HK-2 (cell line): Measurements from ENCODE around the gene HEBP1.

ENCODE experiments used
- DNase-seq: peaks from one replicate; pipeline ENCODE4 v3.0.0-alpha.2; 2018; ENCODE audit not compliant: unreplicated experiment

HEBP1 gene

GRCh38 chr12:12990700-12991468, 9.2 kb downstream of the HEBP1 start:
- no peak for DNase-seq

DNA sequence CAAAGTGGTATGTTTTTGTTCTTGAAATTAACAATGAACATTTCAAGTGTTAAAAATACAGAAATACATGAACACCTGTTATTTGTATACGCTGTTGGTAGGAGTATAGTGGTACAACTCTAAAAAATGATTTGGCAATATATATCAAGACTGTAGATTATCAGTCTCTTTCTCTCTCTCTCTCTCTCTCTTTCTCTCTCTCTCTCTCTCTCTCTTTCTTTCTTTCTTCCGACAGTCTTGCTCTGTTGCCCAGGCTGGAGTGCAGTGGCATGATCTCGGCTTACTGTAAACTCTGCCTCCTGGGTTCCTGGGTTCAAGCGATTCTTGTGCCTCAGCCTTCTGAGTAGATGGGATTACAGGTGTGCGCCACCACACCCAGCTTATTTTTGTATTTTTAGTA, 12.6 kb downstream of the HEBP1 start:
- no peak for DNase-seq

- no peak for DNase-seq
Observed at GRCh38 chr12:12986775-12987331, 13.2 kb downstream of the HEBP1 start.

DNA sequence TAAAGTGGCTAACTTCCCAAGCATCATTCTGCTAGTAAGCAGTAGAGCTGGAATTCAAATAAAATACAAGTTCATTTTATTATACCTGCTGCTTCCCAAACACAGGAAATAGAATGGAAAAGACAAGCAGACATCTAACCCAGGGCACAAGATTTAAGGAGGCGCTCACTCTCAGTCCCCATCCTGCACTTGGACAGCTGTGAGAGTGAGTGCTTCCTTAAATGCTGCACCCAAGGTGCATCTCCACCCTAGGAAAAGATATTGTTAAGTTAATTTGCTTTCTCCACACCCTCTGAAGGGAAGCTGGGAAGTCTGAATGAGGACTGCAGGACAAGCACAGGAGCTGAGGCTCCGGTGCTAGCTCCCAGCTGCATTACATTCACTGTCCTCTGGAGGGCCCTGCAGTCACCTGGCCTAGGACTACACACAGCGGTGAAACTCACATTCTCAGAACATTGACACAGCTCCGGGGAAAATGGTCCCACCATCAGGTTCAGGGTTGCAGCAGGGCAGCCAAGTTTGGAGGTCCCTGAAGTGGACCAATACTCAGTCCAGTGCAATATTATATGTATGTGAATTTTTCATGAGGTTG, 14.2 kb downstream of the HEBP1 start:
- DNase-seq, result peak; percentile 23

DNA sequence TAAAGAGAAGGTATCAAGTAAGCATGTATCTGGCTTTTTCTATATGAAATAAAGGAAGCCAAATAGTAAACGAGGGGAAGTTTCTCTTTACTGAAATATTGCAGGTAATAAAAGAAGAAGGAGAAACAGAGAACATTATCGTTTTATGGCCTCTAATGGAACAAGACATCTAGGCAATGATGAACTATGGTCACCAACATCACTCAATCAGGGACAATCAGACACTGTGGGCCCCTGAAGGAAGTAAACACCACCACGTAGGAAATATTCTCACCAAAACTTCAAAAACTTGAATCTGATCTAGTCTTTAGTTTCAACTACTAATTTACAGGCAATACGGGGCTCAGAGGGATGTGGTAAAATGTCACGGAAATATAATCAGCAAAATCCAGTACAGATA, 15.9 kb downstream of the HEBP1 start:
- DNase-seq, result no peak

DNA sequence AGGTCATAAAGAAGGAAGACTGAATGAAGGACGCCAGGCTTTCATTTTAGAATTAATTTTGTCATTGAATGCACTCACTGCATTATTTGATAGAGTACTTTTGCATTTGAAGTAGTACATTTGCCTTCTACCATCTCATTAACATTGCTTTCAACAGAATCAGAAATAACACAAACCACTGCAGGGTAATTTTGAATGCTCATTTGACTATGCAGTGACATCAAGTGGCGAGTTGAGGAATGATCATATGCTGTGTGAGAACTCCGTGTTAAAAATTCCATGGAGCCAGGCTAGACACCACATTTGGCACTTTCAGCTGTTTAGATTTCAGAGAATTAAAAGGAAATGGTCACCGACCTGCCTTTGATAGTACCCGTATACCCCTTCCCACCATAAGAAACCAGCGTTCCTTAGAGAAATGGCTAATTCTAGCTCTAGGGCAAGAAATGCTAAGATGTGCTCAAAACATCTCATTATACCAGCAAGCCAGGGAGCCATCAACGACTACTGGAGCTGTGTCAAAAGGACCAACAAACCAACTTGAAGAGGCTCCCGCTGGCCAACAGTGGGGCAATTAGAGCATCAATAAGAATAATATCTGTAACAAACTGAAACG, 16.5 kb downstream of the HEBP1 start:
- peak; percentile 16 for DNase-seq

GRCh38 chr12:12982331-12982730, 17.7 kb downstream of the HEBP1 start:
- DNase-seq, result no peak

DNA sequence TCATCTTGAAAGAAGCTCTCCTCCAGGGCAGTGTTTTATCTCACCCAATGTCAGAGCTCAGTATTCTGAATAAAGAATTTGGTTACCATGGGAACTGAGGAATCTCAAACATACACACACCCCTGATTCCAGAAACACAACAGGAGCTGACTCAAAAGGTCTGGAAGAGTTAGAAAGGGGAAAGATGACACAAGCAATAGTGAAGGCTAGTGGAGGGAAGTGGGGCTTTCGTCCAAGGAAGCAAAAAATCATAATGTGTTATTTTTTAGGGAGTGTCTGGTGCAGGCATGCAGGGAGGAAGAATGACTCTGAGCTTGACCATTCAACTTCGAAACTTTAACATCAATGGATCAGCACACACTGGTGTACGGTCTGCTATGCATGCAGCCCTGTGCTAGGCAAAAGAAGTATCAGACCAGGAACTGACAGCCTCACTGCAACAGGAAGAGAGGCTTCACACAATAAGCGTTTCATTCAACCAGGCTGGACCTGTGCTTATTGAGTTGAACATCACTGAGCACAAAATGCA, 20.3 kb downstream of the HEBP1 start:
- no peak for DNase-seq

DNA sequence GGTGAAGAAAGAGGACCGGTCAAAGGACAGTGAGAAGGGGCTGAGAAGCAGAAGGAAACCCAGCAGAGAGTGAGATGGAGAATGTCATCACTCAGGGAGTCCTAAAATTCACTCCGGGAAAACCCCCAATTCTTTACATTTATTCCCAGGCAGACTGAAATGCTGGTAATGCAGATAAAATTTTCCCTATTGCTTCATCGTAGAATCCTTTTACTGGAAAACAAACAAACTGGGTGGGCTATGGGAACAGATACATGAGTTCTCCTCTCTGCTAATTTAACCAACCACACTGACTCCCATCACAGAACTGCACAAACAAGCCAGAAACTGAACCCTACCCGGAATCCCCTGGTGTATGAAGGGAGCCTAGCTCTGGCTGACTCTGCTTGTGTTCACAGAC, 20.9 kb downstream of the HEBP1 start:
- DNase-seq, result no peak

- DNase-seq, result no peak
Observed at GRCh38 chr12:12977231-12977630, 22.8 kb downstream of the HEBP1 start.

- no peak for DNase-seq
Observed at GRCh38 chr12:12976366-12976765, 23.7 kb downstream of the HEBP1 start.

GRCh38 chr12:12975322-12976077, 24.6 kb downstream of the HEBP1 start:
- peak; percentile 20 for DNase-seq

DNA sequence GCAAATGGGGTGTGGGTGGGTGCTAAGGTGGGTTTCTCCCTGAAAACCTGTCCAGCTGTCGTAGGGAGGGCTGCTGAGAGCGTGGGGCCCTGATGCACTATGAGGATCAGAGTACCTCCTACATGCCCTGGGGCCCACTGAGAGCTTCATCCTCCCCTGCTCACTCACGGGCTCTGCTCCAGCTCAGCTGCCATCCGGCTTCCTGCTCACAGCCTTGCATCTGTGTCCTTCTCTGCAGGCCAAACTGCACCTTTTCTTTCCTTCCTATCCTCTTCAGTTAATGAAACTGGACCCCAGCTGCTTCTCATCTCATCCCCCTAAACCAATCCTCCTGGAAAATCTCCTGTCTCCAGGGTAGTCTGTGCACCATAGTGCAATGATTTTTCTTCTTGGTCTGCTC, 25.9 kb downstream of the HEBP1 start:
- no peak for DNase-seq

DNA sequence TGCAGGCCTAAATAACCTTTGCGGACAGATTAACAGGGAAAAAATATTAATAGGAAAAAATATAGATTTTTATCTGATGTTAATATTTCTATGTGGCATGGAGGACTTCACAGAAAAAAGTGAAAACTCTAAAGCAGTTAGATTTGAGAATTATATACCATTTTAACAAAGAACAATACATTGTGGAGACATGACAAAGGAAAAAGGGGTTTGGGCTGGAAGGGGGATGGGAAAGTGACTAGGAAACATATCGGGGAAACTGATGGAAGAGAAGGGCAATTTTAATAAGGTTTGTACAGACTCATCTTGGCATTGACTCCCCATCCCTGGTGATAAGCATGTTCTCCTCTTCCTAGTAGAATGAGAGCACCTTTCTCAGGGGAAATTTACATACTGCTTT, 27.0 kb downstream of the HEBP1 start:
- DNase-seq, result no peak

DNA sequence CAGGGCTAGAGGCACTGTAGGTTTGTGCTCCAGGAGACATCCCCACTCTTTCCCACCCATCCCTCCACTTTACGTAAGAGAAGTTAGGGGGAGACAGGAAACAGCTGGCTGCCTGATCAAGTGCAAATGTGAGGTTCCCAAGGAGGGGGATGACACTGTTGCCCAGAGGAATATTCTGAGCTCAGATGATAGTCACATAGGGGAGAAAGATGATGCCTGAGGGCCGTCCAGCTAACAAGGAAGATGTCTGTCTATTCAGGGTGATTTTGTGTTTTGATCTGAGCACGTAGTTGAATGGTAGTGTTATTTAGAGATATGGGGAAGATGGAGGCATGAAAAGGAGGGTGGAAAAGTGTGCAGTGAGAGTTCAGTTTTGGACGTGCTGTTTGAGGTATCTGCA, 34.2 kb downstream of the HEBP1 start:
- DNase-seq, result no peak

DNA sequence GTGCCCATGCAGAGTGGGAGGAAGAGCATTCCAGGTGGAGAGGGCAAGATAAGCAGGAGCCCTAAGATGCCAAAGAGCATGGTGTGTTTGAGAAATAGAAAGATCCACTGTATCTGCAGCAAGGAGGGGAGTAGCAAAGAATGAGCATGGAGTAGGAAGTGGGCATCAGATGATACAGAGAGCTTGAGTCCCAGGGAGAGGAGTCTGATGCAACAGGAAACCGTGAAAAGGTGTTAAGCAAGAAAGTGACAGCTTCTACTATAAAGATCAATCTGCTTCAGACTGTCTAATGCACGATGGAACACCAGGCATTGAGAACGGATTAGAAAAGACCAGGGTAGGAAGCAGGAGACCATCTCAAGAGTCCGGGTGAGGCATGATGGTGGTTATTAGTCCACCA, 35.8 kb downstream of the HEBP1 start:
- DNase-seq, result no peak

DNA sequence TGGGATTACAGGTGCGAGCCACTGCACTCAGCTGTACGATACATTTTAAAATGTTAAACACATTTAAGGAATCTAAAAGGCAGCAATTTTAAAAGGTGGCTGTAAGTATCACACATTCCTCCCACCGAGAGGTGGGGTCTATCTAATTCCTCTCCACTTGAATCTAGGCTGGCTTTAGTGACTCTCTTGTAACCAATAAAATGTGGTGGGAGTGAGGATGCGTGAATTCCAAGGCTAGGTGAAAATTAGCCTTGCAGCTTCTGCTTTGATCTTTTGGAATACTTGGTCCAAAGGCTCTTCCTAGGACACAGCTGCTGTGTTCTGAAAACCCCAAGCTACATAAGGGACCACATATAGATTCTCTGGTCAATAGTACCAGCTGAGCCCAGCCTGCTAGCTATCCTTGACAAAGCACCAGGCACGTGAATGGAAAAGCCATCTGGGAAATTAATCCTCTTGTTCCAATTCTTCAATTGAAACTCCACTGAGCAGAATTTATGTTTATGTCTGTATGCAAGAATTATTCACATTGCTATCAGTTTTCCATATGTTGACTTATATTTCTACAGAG, 39.3 kb downstream of the HEBP1 start:
- no peak for DNase-seq

- no peak for DNase-seq
Observed at GRCh38 chr12:12958886-12959285, 41.2 kb downstream of the HEBP1 start.

- DNase-seq, result no peak
Observed at GRCh38 chr12:12954878-12955625, 45.0 kb downstream of the HEBP1 start.

DNA sequence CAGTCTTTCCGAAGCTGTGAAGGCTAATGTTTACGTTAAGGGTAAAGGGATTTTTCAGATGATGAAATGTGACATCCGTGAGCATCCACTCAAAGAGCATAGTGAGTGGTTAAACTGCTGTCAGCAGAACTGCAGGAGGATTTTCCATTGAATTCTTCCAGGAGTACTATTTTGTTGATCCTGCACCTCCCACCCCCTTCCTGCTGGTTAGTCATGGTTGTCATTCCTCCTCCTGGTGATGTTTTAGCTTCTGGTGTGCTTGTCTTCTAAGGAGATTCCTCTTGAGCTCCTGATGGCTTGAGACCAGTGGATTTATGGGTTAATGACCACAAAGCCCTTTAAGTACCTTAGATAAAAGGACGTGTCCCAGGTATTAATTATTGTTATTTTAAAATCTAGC, 45.7 kb downstream of the HEBP1 start:
- DNase-seq, result no peak

DNA sequence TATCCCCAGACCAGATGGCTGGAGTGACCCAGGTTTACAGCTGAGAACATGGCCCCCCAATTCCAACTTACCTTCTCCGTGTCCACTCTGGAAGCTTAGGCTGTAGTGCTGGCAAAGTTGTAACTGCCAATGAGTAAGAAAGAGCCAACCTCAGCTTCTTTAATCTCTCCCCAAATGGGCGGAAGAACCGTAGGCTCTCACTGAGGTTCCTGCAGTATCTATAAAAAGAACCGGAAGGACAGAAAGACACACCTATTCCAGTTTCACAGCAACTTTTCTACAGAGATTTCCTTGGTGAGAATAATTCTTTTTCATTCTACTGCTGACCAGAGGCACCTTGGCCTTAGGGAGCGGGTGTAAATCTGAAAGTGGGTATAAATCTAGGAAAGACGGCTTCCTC, 48.0 kb downstream of the HEBP1 start, which contains the start of gene GPRC5D:
Gene GPRC5D (minus strand): TSS at position 135 of the 400 bp plus-strand sequence. CDS start 1,786 bp downstream, outside the sequence.
- no peak for DNase-seq
